ENCODE results near the gene ZFYVE27. TPM values are rescaled to one million over a fixed set of nuclear protein-coding genes. Genes with fewer than 3 reads are reported as not detected.
A peak's percentile ranks its signal among the peaks of the same experiment; 100 is the strongest.

The ZFYVE27 gene
- polyA plus RNA-seq, 3 donors: 22.7 to 40.4 (median 37.7) TPM

GRCh38 chr10:97768322-97769315, 31.7 kb downstream of the ZFYVE27 start:
- DNase-seq: no peak

GRCh38 chr10:97770255-97770654, 33.3 kb downstream of the ZFYVE27 start:
- no peak for DNase-seq

- no peak for DNase-seq
Observed at GRCh38 chr10:97771055-97771891, 34.3 kb downstream of the ZFYVE27 start.

- no peak for DNase-seq
Observed at GRCh38 chr10:97771913-97772823, 35.2 kb downstream of the ZFYVE27 start, which contains the start of gene SFRP5. Gene SFRP5 (minus strand): TSS chr10:97771999. CDS start chr10:97771833, 166 bp downstream.

GRCh38 chr10:97773096-97773495, 36.2 kb downstream of the ZFYVE27 start:
- DNase-seq: no peak

- no peak for DNase-seq
Observed at GRCh38 chr10:97774811-97775294, 37.9 kb downstream of the ZFYVE27 start.

GRCh38 chr10:97777143-97777542, 40.2 kb downstream of the ZFYVE27 start:
- DNase-seq: no peak

- DNase-seq: no peak
Observed at GRCh38 chr10:97778452-97779302, 41.7 kb downstream of the ZFYVE27 start.

- no peak for DNase-seq
Observed at GRCh38 chr10:97779492-97779891, 42.6 kb downstream of the ZFYVE27 start.

- DNase-seq: no peak
Observed at GRCh38 chr10:97779975-97780374, 43.0 kb downstream of the ZFYVE27 start.

- peak; percentile 30 for DNase-seq
Observed at GRCh38 chr10:97780841-97781617, 44.1 kb downstream of the ZFYVE27 start.

- DNase-seq: no peak
Observed at GRCh38 chr10:97781618-97782331, 44.8 kb downstream of the ZFYVE27 start.

GRCh38 chr10:97782455-97783228, 45.7 kb downstream of the ZFYVE27 start:
- no peak for DNase-seq

GRCh38 chr10:97784200-97784810, 47.4 kb downstream of the ZFYVE27 start:
- no peak for DNase-seq

- DNase-seq: no peak
Observed at GRCh38 chr10:97785231-97785630, 48.3 kb downstream of the ZFYVE27 start.

- DNase-seq: no peak
Observed at GRCh38 chr10:97785731-97786130, 48.8 kb downstream of the ZFYVE27 start.

Data from renal pelvis (tissue), 4 donors.